ENCODE data around the gene KCNJ10. TPM values are rescaled to one million over a fixed set of nuclear protein-coding genes. Genes with fewer than 3 reads are reported as not detected.

KCNJ10 gene
- total RNA-seq, 1 donor from 2014 or later = 0.12 TPM

- H3K9me3 Mint-ChIP-seq (ENCODE audit: low read depth) = no peaks in the 10 kb centered on the region
- no peak overlapping the region for H3K4me3 Mint-ChIP-seq (ENCODE audit: low read depth)
- H3K4me1 Mint-ChIP-seq (ENCODE audit: low read depth) = peaks cover 9% of the 10 kb centered on the region
- no peak overlapping the region for H3K27ac Mint-ChIP-seq
- TF ChIP-seq CTCF (IDR thresholded peaks at IDR 0.05; ENCODE audit: unreplicated experiment) = peak; percentile 48
- DNase-seq (ENCODE audit: low spot score, unreplicated experiment) = no peak
- peaks cover 37% of the 10 kb centered on the region for H3K27me3 Mint-ChIP-seq
- H3K36me3 Mint-ChIP-seq (ENCODE audit: insufficient read depth) = no peaks in the 10 kb centered on the region
Observed at GRCh38 chr1:160108888-160109662, 39.1 kb upstream of the KCNJ10 start.

- no peak overlapping the region for H3K27ac Mint-ChIP-seq
- no peak for TF ChIP-seq CTCF (IDR thresholded peaks at IDR 0.05; ENCODE audit: unreplicated experiment)
- H3K4me1 Mint-ChIP-seq (ENCODE audit: low read depth) = peaks cover 9% of the 10 kb centered on the region
- H3K36me3 Mint-ChIP-seq (ENCODE audit: insufficient read depth) = no peaks in the 10 kb centered on the region
- H3K27me3 Mint-ChIP-seq = peaks cover 29% of the 10 kb centered on the region
- no peak overlapping the region for H3K4me3 Mint-ChIP-seq (ENCODE audit: low read depth)
- no peaks in the 10 kb centered on the region for H3K9me3 Mint-ChIP-seq (ENCODE audit: low read depth)
- DNase-seq (ENCODE audit: low spot score, unreplicated experiment) = no peak
Observed at GRCh38 chr1:160107512-160107911, 37.6 kb upstream of the KCNJ10 start.

- Mint-ChIP-seq H3K4me3 (ENCODE audit: low read depth) (no peak overlapping the region), H3K36me3 (ENCODE audit: insufficient read depth) (no peaks in the 10 kb centered on the region), H3K9me3 (ENCODE audit: low read depth) (no peaks in the 10 kb centered on the region), H3K27me3 (peaks cover 26% of the 10 kb centered on the region), H3K27ac (no peak overlapping the region), H3K4me1 (ENCODE audit: low read depth) (peaks cover 14% of the 10 kb centered on the region)
- TF ChIP-seq CTCF (IDR thresholded peaks at IDR 0.05; ENCODE audit: unreplicated experiment) = no peak
- no peak for DNase-seq (ENCODE audit: low spot score, unreplicated experiment)
Observed at GRCh38 chr1:160105155-160105554, 35.2 kb upstream of the KCNJ10 start.

DNA sequence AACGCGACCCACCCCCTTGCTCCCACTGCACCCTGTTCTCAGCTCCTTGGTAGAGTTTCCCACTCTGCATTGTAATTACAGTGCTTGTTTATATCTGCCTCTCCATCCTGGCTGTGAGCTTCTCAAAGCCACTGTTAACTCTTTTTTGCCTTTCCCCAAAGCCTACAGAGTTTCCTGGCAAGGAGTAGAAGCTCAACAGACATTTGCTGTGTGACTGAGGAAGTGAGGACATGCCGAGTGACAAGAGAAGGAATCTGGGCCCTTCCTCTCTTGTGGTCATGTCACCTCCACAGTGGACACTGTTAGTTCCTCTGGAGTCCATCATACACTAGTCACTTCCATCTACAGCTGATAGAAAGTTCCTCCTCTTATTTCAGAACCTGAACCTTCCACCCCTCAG is 34.5 kb upstream of the KCNJ10 start:
- Mint-ChIP-seq H3K27me3 (peaks cover 28% of the 10 kb centered on the region), H3K36me3 (ENCODE audit: insufficient read depth) (no peaks in the 10 kb centered on the region), H3K27ac (no peak overlapping the region), H3K4me3 (ENCODE audit: low read depth) (no peak overlapping the region), H3K4me1 (ENCODE audit: low read depth) (peaks cover 13% of the 10 kb centered on the region), H3K9me3 (ENCODE audit: low read depth) (no peaks in the 10 kb centered on the region)
- no peak for TF ChIP-seq CTCF (IDR thresholded peaks at IDR 0.05; ENCODE audit: unreplicated experiment)
- no peak for DNase-seq (ENCODE audit: low spot score, unreplicated experiment)

DNA sequence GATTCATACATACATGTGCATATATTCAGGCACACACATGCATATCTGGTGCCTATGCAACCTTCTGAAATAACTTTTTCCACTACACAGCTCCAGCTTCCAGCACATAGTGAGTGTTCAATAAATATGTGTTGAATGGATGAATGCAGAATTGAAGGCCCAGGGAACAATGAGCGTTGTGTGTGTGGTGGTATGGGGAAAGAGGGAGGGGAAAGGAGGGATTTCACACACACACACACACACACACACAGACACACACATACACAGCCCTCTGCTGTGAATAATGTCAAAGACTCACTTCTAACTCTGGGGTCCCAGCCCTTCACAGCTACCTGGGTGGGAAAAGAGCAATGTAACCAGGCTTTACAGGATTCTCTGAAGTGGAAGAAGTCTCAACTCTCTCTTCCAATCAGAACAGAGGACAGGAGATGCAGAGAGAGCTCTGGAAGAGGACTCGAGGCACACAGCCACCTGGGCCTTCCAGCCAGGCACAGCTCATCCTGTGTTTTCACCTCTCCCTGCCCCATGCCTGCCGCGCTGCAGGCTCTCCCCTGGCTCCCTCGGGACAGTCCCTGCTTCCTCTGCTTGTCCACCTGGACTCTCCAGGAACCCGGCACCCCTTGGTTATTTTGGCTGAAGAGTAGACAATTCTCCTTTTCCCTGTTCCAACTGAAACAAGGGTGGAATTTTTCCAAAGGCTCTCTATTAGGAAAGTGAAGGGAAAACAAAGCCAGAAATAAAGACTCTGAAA is 33.9 kb upstream of the KCNJ10 start:
- H3K27me3 Mint-ChIP-seq = peaks cover 28% of the 10 kb centered on the region
- no peaks in the 10 kb centered on the region for H3K9me3 Mint-ChIP-seq (ENCODE audit: low read depth)
- no peak for DNase-seq (ENCODE audit: low spot score, unreplicated experiment)
- H3K27ac Mint-ChIP-seq = no peak overlapping the region
- no peaks in the 10 kb centered on the region for H3K36me3 Mint-ChIP-seq (ENCODE audit: insufficient read depth)
- peaks cover 13% of the 10 kb centered on the region for H3K4me1 Mint-ChIP-seq (ENCODE audit: low read depth)
- TF ChIP-seq CTCF (IDR thresholded peaks at IDR 0.05; ENCODE audit: unreplicated experiment) = no peak
- no peak overlapping the region for H3K4me3 Mint-ChIP-seq (ENCODE audit: low read depth)
